ENCODE results near the gene SLC30A9. TPM values are rescaled to one million over a fixed set of nuclear protein-coding genes. Genes with fewer than 3 reads are reported as not detected.

SLC30A9 gene
- total RNA-seq, 1 donor from 2014 or later: 113 TPM

DNA sequence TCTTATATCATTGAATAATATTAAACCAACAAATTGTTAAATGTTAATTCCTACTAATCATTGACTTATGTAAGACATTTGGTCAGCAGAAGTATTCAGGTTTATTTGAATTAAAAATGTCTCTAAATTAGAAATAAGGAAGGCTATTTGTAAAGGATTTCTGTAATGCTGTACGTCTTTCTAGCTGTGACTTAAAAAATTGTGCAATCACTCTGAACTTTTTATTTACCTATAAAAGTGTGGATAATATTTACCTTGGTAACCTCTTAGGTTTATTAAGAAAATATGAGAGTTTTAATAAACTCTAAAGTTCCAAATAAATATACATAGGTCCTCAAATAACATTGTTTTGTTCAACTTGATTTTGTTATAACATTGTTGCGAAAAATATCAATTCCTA, 76.9 kb downstream of the SLC30A9 start:
- Histone ChIP-seq H3K4me3 (no peak overlapping the region), H3K79me2 (ENCODE audit: low read depth) (no peaks in the 10 kb centered on the region), H4K20me1 (ENCODE audit: low read depth) (no peaks in the 10 kb centered on the region), H3K27me3 (no peaks in the 10 kb centered on the region), H3F3A (ENCODE audit: low read depth) (no peaks in the 10 kb centered on the region), H3K4me1 (no peaks in the 10 kb centered on the region), H3K9me3 (ENCODE audit: low read depth) (no peaks in the 10 kb centered on the region), H2AFZ (replicated peaks) (no peak overlapping the region), H3K27ac (no peak overlapping the region), H3K36me3 (peaks cover 23% of the 10 kb centered on the region), H3K4me2 (no peak overlapping the region), H3K9ac (no peak overlapping the region)
- Mint-ChIP-seq H3K4me3 (no peak overlapping the region), H3K36me3 (peaks cover 13% of the 10 kb centered on the region), H3K4me1 (no peaks in the 10 kb centered on the region), H3K27ac (no peak overlapping the region), H3K9me3 (no peaks in the 10 kb centered on the region), H3K27me3 (ENCODE audit: insufficient read depth, low read depth) (no peaks in the 10 kb centered on the region)
- no peak for DNase-seq (ENCODE audit: low spot score)
- no peak for TF ChIP-seq EZH2 (IDR thresholded peaks at IDR 0.05)
- no peak for TF ChIP-seq EZH2phosphoT487 (IDR thresholded peaks at IDR 0.05)
- TF ChIP-seq, protein P1, sequence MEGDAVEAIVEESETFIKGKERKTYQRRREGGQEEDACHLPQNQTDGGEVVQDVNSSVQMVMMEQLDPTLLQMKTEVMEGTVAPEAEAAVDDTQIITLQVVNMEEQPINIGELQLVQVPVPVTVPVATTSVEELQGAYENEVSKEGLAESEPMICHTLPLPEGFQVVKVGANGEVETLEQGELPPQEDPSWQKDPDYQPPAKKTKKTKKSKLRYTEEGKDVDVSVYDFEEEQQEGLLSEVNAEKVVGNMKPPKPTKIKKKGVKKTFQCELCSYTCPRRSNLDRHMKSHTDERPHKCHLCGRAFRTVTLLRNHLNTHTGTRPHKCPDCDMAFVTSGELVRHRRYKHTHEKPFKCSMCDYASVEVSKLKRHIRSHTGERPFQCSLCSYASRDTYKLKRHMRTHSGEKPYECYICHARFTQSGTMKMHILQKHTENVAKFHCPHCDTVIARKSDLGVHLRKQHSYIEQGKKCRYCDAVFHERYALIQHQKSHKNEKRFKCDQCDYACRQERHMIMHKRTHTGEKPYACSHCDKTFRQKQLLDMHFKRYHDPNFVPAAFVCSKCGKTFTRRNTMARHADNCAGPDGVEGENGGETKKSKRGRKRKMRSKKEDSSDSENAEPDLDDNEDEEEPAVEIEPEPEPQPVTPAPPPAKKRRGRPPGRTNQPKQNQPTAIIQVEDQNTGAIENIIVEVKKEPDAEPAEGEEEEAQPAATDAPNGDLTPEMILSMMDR (IDR thresholded peaks at IDR 0.05): no peak

- H3K9me3 ChIP-seq (ENCODE audit: low read depth): no peaks in the 10 kb centered on the region
- TF ChIP-seq EZH2 (IDR thresholded peaks at IDR 0.05) (no peak), EZH2phosphoT487 (IDR thresholded peaks at IDR 0.05) (no peak)
- TF ChIP-seq, protein P1 (IDR thresholded peaks at IDR 0.05): no peak
- no peak overlapping the region for H3K27ac ChIP-seq
- H3K9ac ChIP-seq: no peak overlapping the region
- no peaks in the 10 kb centered on the region for H3K4me1 ChIP-seq
- H3K9me3 Mint-ChIP-seq: no peaks in the 10 kb centered on the region
- H3F3A ChIP-seq (ENCODE audit: low read depth): no peaks in the 10 kb centered on the region
- H4K20me1 ChIP-seq (ENCODE audit: low read depth): no peaks in the 10 kb centered on the region
- H3K79me2 ChIP-seq (ENCODE audit: low read depth): no peaks in the 10 kb centered on the region
- H3K36me3 ChIP-seq: peaks cover 17% of the 10 kb centered on the region
- H3K4me3 ChIP-seq: no peak overlapping the region
- peaks cover 9% of the 10 kb centered on the region for H3K36me3 Mint-ChIP-seq
- H3K4me1 Mint-ChIP-seq: no peaks in the 10 kb centered on the region
- no peaks in the 10 kb centered on the region for H3K27me3 Mint-ChIP-seq (ENCODE audit: insufficient read depth, low read depth)
- no peaks in the 10 kb centered on the region for H3K27me3 ChIP-seq
- no peak overlapping the region for H3K27ac Mint-ChIP-seq
- no peak for DNase-seq (ENCODE audit: low spot score)
- no peak overlapping the region for H3K4me2 ChIP-seq
- no peak overlapping the region for H2AFZ ChIP-seq (replicated peaks)
- H3K4me3 Mint-ChIP-seq: no peak overlapping the region
These were observed 80.1 kb downstream of the SLC30A9 start for GRCh38 chr4:42070463-42070862.

- peaks cover 6% of the 10 kb centered on the region for H3K36me3 Mint-ChIP-seq
- Histone ChIP-seq H3F3A (ENCODE audit: low read depth) (no peaks in the 10 kb centered on the region), H3K79me2 (ENCODE audit: low read depth) (no peaks in the 10 kb centered on the region), H2AFZ (replicated peaks) (no peak overlapping the region), H3K9me3 (ENCODE audit: low read depth) (no peaks in the 10 kb centered on the region), H3K4me3 (no peak overlapping the region), H3K27ac (no peak overlapping the region), H3K4me1 (no peaks in the 10 kb centered on the region), H4K20me1 (ENCODE audit: low read depth) (no peaks in the 10 kb centered on the region), H3K9ac (no peak overlapping the region), H3K4me2 (no peak overlapping the region), H3K27me3 (no peaks in the 10 kb centered on the region), H3K36me3 (peaks cover 8% of the 10 kb centered on the region)
- TF ChIP-seq EZH2phosphoT487 (IDR thresholded peaks at IDR 0.05): no peak
- TF ChIP-seq EZH2 (IDR thresholded peaks at IDR 0.05): no peak
- TF ChIP-seq, protein P1 (IDR thresholded peaks at IDR 0.05): no peak
- no peak overlapping the region for H3K4me3 Mint-ChIP-seq
- H3K27ac Mint-ChIP-seq: no peak overlapping the region
- H3K4me1 Mint-ChIP-seq: no peaks in the 10 kb centered on the region
- DNase-seq (ENCODE audit: low spot score): no peak
- no peaks in the 10 kb centered on the region for H3K9me3 Mint-ChIP-seq
- H3K27me3 Mint-ChIP-seq (ENCODE audit: insufficient read depth, low read depth): no peaks in the 10 kb centered on the region
These were observed 84.0 kb downstream of the SLC30A9 start for GRCh38 chr4:42074294-42074693.

Data from neural progenitor cell (in vitro differentiated cells).